ENCODE results near the gene SPATA16. TPM values are rescaled to one million over a fixed set of nuclear protein-coding genes. Genes with fewer than 3 reads are reported as not detected.
"Not testable (repeated sequence)": the region's sequence is repeated elsewhere in the genome, so short reads cannot be mapped to it uniquely, and the experiment has no call there.

The SPATA16 gene
- total RNA-seq, 2 experiments from 2014 or later, result not detected

DNA sequence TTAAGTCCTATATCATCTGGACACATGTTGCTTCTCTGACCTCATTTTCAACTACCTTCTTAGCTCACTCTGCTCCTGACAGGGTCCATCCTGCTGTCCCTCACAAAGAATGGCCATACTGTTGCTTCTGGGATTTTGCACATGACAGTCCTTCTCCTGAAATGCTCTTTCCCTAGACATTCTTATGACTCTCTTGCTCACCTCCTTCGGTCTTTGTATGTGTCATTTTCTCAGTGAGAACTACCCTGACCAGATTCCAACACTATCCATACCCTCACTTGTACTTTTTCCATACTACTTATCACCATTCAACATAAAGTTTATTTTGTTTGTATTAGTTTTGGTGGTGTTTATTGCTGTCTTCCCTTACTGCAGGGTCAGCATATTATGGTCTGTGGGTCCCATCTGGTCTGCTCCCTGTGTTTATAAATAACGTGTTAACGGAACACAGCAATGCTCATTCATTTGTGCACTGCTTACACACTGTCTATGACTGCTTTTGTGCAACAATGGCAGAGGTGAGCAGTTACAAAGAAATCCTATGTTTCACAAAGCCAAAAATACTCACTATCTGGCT is 159.5 kb downstream of the SPATA16 start:
- Mint-ChIP-seq H3K36me3 (no peaks in the 10 kb centered on the region), H3K27me3 (no peaks in the 10 kb centered on the region), H3K9me3 (no peaks in the 10 kb centered on the region), H3K4me1 (no peaks in the 10 kb centered on the region), H3K27ac (no peak overlapping the region), H3K4me3 (no peak overlapping the region)
- DNase-seq (no peak), ATAC-seq (ENCODE audit: low read depth) (no peak)
- POLR2A ChIA-PET, result no interaction called here

- POLR2A ChIA-PET, result no interaction called here
- H3K27ac Mint-ChIP-seq, result no peak overlapping the region
- no peaks in the 10 kb centered on the region for H3K36me3 Mint-ChIP-seq
These were observed 160.2 kb downstream of the SPATA16 start for GRCh38 chr3:172980849-172981248.

DNA sequence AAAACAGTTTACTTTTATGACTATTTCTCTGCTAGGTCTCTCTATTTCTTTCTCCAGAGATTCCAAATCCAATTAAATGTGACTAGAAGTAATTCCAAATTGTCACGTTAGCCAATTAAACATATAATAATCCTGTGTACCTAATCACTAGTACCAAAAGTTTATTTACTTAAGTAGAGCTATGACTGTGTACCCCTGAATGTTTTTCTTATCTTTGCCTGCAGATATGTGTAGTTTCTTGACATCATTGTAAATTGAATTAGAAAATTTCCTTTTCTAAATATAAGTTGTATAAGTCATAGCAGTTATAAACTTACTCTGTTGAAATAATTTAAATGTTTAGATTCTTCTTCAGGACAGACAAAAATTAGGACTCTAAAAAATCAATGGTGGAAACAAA is 163.3 kb downstream of the SPATA16 start:
- H3K27me3 Mint-ChIP-seq, result no peaks in the 10 kb centered on the region
- no peaks in the 10 kb centered on the region for H3K9me3 Mint-ChIP-seq
- no peaks in the 10 kb centered on the region for H3K4me1 Mint-ChIP-seq
- no peaks in the 10 kb centered on the region for H3K36me3 Mint-ChIP-seq
- no peak overlapping the region for H3K27ac Mint-ChIP-seq
- POLR2A ChIA-PET, result no interaction called here
- DNase-seq, result no peak
- ATAC-seq (ENCODE audit: low read depth), result no peak
- H3K4me3 Mint-ChIP-seq, result no peak overlapping the region

More at GRCh38 chr3:172980849-172981248, 160.2 kb downstream of the SPATA16 start:
- Mint-ChIP-seq H3K9me3 (no peaks in the 10 kb centered on the region), H3K4me3 (no peak overlapping the region), H3K27me3 (no peaks in the 10 kb centered on the region), H3K4me1 (no peaks in the 10 kb centered on the region)
- DNase-seq, result no peak
- no peak for ATAC-seq (ENCODE audit: low read depth)

DNA sequence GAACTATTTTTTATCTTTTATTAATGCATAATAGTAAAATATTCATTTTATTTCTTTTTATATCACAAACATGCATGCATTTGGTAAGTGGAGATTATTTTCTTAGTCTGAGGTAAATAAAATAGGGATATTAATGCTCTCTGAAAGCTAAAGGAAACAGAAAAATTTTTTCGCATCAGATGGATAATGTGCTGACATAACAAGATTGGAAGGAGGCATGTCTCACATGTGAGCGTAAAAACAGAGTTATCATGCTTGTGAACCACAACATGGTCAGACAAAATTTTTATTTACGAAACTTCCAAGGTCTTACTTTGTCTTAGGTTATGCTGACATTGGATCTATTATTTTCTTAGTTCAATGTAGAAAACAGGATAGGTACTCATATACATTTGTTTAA is 166.1 kb downstream of the SPATA16 start:
- H3K27ac Mint-ChIP-seq, result no peak overlapping the region
- no peaks in the 10 kb centered on the region for H3K9me3 Mint-ChIP-seq
- ATAC-seq (ENCODE audit: low read depth) (no peak), DNase-seq (no peak)
- H3K4me3 Mint-ChIP-seq, result no peak overlapping the region
- no peaks in the 10 kb centered on the region for H3K36me3 Mint-ChIP-seq
- no peaks in the 10 kb centered on the region for H3K4me1 Mint-ChIP-seq
- POLR2A ChIA-PET, result no interaction called here
- H3K27me3 Mint-ChIP-seq, result no peaks in the 10 kb centered on the region

- H3K27ac Mint-ChIP-seq, result no peak overlapping the region
- no peaks in the 10 kb centered on the region for H3K27me3 Mint-ChIP-seq
- POLR2A ChIA-PET, result no interaction called here
- no peaks in the 10 kb centered on the region for H3K9me3 Mint-ChIP-seq
- no peaks in the 10 kb centered on the region for H3K4me1 Mint-ChIP-seq
- DNase-seq, result no peak
- ATAC-seq (ENCODE audit: low read depth), result no peak
- H3K36me3 Mint-ChIP-seq, result no peaks in the 10 kb centered on the region
- H3K4me3 Mint-ChIP-seq, result no peak overlapping the region
These were observed 167.2 kb downstream of the SPATA16 start for GRCh38 chr3:172973799-172974198.

DNA sequence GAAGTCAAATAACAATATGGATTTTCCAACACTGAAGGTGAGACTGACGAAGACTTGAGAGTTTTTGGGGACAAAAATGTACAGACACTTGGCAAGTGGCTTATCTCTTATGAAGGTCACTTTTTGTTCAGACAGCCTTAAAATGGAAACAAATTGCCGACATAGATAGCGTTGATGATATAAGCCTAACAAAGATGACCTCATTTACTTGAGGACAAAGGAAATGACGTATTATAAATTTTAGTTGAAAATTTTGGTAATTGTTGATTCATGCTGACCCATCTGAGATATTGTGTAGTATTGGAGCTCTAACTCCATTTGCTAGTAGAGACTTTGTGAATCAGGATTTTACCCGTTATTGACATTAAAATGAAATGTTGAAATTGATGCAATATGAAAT is 168.3 kb downstream of the SPATA16 start:
- Mint-ChIP-seq H3K27ac (no peak overlapping the region), H3K4me3 (no peak overlapping the region), H3K4me1 (no peaks in the 10 kb centered on the region), H3K9me3 (no peaks in the 10 kb centered on the region), H3K27me3 (no peaks in the 10 kb centered on the region), H3K36me3 (no peaks in the 10 kb centered on the region)
- ATAC-seq (ENCODE audit: low read depth) (no peak), DNase-seq (no peak)
- POLR2A ChIA-PET, result no interaction called here

DNA sequence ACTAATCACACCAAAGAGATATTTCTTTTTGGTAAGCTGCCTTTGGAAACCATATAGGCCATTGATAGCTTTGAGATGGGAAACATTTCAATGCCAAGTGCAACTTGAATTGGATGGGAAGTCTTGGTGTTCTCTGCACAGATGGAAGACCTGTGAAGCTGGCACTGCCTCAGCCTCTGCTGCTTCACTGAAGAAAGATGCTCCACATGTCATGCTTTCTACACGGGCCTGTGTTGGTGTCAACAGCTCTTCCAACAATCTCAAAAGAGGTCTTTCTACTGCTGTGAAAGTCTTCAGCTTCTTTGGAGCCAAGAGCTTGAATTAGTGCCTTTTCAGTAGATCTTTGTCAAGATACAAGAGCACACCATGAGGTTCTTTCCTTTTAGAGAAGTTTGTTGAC is 169.0 kb downstream of the SPATA16 start:
- Mint-ChIP-seq H3K27ac (no peak overlapping the region), H3K4me1 (no peaks in the 10 kb centered on the region), H3K4me3 (no peak overlapping the region), H3K9me3 (no peaks in the 10 kb centered on the region), H3K36me3 (no peaks in the 10 kb centered on the region), H3K27me3 (no peaks in the 10 kb centered on the region)
- DNase-seq, result no peak
- ATAC-seq (ENCODE audit: low read depth), result no peak
- POLR2A ChIA-PET, result no interaction called here

- Mint-ChIP-seq H3K4me3 (no peak overlapping the region), H3K27ac (no peak overlapping the region), H3K4me1 (no peaks in the 10 kb centered on the region), H3K9me3 (no peaks in the 10 kb centered on the region), H3K27me3 (no peaks in the 10 kb centered on the region), H3K36me3 (no peaks in the 10 kb centered on the region)
- POLR2A ChIA-PET, result no interaction called here
- ATAC-seq (ENCODE audit: low read depth), result no peak
- no peak for DNase-seq
These were observed 172.4 kb downstream of the SPATA16 start for GRCh38 chr3:172968646-172969045.

- POLR2A ChIA-PET, result no interaction called here
These were observed 175.8 kb downstream of the SPATA16 start for GRCh38 chr3:172965256-172965655.

GRCh38 chr3:172960626-172961182 is 180.3 kb downstream of the SPATA16 start:
- DNase-seq; H3K4me1 Mint-ChIP-seq; H3K4me3 Mint-ChIP-seq; ATAC-seq (ENCODE audit: low read depth); POLR2A ChIA-PET; H3K9me3 Mint-ChIP-seq; H3K27ac Mint-ChIP-seq; H3K36me3 Mint-ChIP-seq; H3K27me3 Mint-ChIP-seq: not testable (repeated sequence)

More at GRCh38 chr3:172965256-172965655, 175.8 kb downstream of the SPATA16 start:
- no peaks in the 10 kb centered on the region for H3K9me3 Mint-ChIP-seq
- H3K27me3 Mint-ChIP-seq, result no peaks in the 10 kb centered on the region
- H3K4me3 Mint-ChIP-seq, result no peak overlapping the region
- no peak for ATAC-seq (ENCODE audit: low read depth)
- no peak for DNase-seq
- H3K27ac Mint-ChIP-seq, result no peak overlapping the region
- no peaks in the 10 kb centered on the region for H3K36me3 Mint-ChIP-seq
- H3K4me1 Mint-ChIP-seq, result no peaks in the 10 kb centered on the region

DNA sequence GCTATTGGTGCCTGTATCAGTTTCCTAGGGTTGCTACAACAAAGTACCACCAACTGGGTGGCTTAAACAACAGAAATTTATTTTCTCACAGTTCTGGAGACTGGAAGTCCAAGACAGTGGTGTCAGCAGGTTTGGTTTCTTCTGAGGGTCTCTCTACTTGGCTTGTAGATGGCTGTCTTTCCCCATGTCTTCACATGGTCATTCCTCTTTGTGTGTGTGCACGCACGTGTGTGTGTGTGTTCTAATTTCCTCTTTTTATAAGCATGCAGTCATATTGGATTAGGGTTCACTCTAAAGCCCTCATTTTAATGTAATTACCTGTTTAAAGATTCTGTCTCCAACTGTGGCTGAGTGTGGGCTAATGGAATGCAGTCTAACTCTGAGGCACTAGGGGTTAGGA is 182.5 kb downstream of the SPATA16 start:
- no peaks in the 10 kb centered on the region for H3K4me1 Mint-ChIP-seq
- POLR2A ChIA-PET, result no interaction called here
- H3K27ac Mint-ChIP-seq, result no peak overlapping the region
- no peak overlapping the region for H3K4me3 Mint-ChIP-seq
- H3K9me3 Mint-ChIP-seq, result no peaks in the 10 kb centered on the region
- H3K36me3 Mint-ChIP-seq, result no peaks in the 10 kb centered on the region
- DNase-seq (no peak), ATAC-seq (ENCODE audit: low read depth) (no peak)
- H3K27me3 Mint-ChIP-seq, result no peaks in the 10 kb centered on the region

- H3K4me1 Mint-ChIP-seq, result no peaks in the 10 kb centered on the region
- no peak overlapping the region for H3K4me3 Mint-ChIP-seq
- H3K27ac Mint-ChIP-seq, result no peak overlapping the region
- H3K27me3 Mint-ChIP-seq, result no peaks in the 10 kb centered on the region
- ATAC-seq (ENCODE audit: low read depth) (no peak), DNase-seq (no peak)
- no peaks in the 10 kb centered on the region for H3K9me3 Mint-ChIP-seq
- H3K36me3 Mint-ChIP-seq, result no peaks in the 10 kb centered on the region
- POLR2A ChIA-PET, result no interaction called here
These were observed 187.5 kb downstream of the SPATA16 start for GRCh38 chr3:172953571-172953970.

DNA sequence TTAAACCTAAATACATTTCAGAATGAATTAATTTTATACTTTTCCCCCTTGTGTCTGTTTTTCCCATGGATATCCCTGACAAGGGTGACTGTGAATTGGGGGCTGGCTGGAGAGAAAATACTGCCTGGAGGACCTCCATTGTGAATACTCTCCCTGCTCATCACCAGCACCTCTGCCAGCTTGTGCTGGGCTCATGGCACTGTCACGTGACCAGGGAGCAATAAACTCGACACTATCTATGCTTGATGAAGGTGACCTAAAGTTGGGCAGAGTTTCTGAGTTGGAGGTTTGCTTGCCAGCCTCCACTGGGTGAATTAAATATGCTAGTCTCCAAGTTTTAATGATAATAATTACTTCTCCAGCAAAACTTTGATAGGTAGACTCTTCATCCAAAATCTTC is 189.5 kb downstream of the SPATA16 start:
- Mint-ChIP-seq H3K27me3 (no peaks in the 10 kb centered on the region), H3K27ac (no peak overlapping the region), H3K4me3 (no peak overlapping the region), H3K9me3 (no peaks in the 10 kb centered on the region), H3K36me3 (no peaks in the 10 kb centered on the region), H3K4me1 (no peaks in the 10 kb centered on the region)
- DNase-seq (no peak), ATAC-seq (ENCODE audit: low read depth) (no peak)
- POLR2A ChIA-PET, result no interaction called here

DNA sequence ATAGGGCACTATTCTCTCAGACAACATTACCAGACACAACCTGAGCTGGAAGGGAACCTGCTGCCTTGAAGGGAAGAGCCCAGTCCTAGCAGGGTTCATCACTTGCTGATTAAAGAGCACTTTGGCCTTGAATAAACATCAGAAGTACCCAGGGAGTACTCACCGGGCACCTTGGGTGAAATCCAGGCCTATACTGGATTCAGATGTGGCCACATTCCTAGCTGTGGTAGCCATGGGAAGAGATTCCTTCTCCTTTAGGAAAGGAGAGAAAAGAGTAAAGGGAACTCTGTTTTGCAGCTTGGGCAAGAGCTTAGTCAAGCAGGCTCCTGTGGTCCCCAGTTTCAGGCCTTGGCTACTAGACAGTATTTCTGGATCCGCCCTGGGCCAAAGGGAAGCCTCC is 195.0 kb downstream of the SPATA16 start:
- Mint-ChIP-seq H3K36me3 (no peaks in the 10 kb centered on the region), H3K4me3 (no peak overlapping the region), H3K9me3 (no peaks in the 10 kb centered on the region), H3K27me3 (no peaks in the 10 kb centered on the region), H3K27ac (no peak overlapping the region), H3K4me1 (no peaks in the 10 kb centered on the region)
- no peak for ATAC-seq (ENCODE audit: low read depth)
- POLR2A ChIA-PET, result no interaction called here
- DNase-seq, result no peak

Data from activated naive CD8-positive, alpha-beta T cell treated with anti-CD3 and anti-CD28 coated beads, Interleukin-2, amount 10 ng/mL, durations not matched to agents 7 days and 5 days (primary cell).